ENCODE measurements around the gene GABBR2.

GABBR2 gene

GRCh38 chr9:98416294-98417248 lies 292.2 kb downstream of the GABBR2 start:
- no peak overlapping the region for H3K27ac ChIP-seq
- no peak for TF ChIP-seq CTCF (conservative IDR thresholded peaks at IDR 0.05)

DNA sequence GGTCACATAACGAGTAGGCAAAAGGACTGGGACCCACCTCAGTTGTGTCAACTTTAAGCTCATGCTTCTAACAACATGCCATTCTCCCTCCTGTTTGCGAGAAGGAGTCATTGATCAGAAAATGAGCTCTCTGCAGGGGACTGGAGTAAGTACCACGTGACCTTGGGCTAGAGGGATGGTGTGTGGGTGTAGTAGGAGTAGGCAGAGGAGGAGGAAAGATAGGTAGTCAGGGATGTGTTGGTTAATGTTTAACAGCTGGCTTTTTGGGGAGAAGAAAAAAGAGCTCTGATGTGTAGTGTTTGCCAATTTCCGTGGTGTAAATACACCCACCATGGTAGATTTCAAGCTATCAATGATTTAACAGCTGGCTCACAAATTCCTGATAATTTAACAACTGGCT lies 293.0 kb downstream of the GABBR2 start:
- TF ChIP-seq CTCF (conservative IDR thresholded peaks at IDR 0.05): no peak
- no peak overlapping the region for H3K27ac ChIP-seq

DNA sequence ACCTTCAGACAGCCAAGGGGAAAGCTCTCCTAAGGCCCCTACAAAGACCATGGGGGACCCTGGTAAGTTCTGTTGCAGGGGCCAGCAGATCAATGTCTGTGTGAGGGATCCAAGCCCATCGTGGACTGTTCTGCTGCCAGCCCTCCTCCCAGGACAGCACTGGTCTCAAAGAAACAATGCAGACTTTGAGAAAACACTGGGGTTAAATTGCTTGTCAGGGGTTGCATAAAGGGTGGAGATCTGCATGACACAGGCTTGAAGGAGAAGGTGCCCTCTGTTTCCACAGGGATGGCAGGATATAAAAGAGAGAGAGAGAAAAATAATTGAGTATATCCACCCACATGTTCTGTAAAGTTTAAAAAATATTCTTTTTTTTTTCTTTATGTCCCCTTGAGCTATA lies 295.7 kb downstream of the GABBR2 start:
- no peak for TF ChIP-seq CTCF (conservative IDR thresholded peaks at IDR 0.05)

GRCh38 chr9:98412101-98412842 lies 296.5 kb downstream of the GABBR2 start:
- no peak overlapping the region for H3K27ac ChIP-seq
- TF ChIP-seq CTCF (conservative IDR thresholded peaks at IDR 0.05): no peak

More for the DNA sequence above, 295.7 kb downstream of the GABBR2 start:
- H3K27ac ChIP-seq: no peak overlapping the region

GRCh38 chr9:98410185-98410697 lies 298.5 kb downstream of the GABBR2 start:
- no peak overlapping the region for H3K27ac ChIP-seq
- no peak for TF ChIP-seq CTCF (conservative IDR thresholded peaks at IDR 0.05)

DNA sequence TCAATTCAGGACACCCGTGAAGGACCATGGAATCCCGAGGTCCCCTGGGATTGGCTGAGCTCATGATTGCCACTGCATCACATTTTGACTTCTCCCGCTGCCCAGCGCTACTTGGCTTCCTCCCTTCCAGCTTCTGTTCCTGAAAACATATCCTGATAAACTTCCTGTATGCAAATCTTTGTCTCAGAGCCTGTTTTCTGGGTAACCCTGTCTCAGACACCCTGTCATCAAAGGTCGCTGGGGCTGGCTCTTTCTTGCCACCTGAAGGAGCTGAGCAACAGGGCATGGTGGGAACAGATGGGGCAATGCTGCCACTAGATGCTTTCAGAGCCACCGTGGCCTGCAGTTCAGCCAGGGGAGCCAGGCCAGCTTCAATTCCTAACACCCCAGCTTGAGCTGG lies 299.0 kb downstream of the GABBR2 start:
- H3K27ac ChIP-seq: no peak overlapping the region
- no peak for TF ChIP-seq CTCF (conservative IDR thresholded peaks at IDR 0.05)

GRCh38 chr9:98406469-98406868 lies 302.3 kb downstream of the GABBR2 start:
- TF ChIP-seq CTCF (conservative IDR thresholded peaks at IDR 0.05): no peak
- H3K27ac ChIP-seq: no peak overlapping the region

Measured in VCaP (cell line).